H1 (cell line): ENCODE data around the gene IQCH. TPM values are rescaled to one million over a fixed set of nuclear protein-coding genes. Genes with fewer than 3 reads are reported as not detected.

Experiments
- CTCF ChIA-PET: fragments of 300-600 bp; sonication (Branson Sonifier 250); formaldehyde crosslinking; loops from one replicate; lab custom pipeline; 2021; ENCODE audit not compliant: partially characterized antibody; lab: Charles Lee
- POLR2A ChIA-PET: fragments of 300-600 bp; sonication (Branson Sonifier 250); formaldehyde crosslinking; loops from one replicate; lab custom pipeline; 2021; ENCODE audit warnings: inconsistent platforms; ENCODE audit not compliant: partially characterized antibody; lab: Charles Lee
- DNase-seq, 2 experiments: peaks; one replicate each; pipeline versions ENCODE4 v3.0.0 to v3.0.0-alpha.2; 2010 to 2022; ENCODE audit warnings: low spot score in 2 of 2, low read depth in 1 of 2, mixed read lengths in 1 of 2
- FAIRE-seq: peaks from 2 replicates; lab custom pipeline; 2011; peaks lifted over from hg19 to GRCh38; lab: Jason Lieb, UNC
- H2AFZ ChIP-seq: 2 replicates; pipeline ENCODE4 v1.8.1; 2012; ENCODE audit warnings: low read length, inconsistent platforms
- H2AK5ac ChIP-seq: 2 replicates; pipeline ENCODE4 v1.6.1; 2013; ENCODE audit warnings: low read depth, low read length
- H2BK120ac ChIP-seq: replicated peaks from 2 replicates; pipeline ENCODE3; 2013; ENCODE audit warnings: low read depth, low read length, inconsistent platforms
- H2BK12ac ChIP-seq: 2 replicates; pipeline ENCODE4 v1.6.1; 2013; ENCODE audit warnings: low read depth, low read length
- H2BK15ac ChIP-seq: 2 replicates; pipeline ENCODE4 v1.6.1; 2013; ENCODE audit warnings: low read length
- H2BK20ac ChIP-seq: 2 replicates; pipeline ENCODE4 v1.6.1; 2013; ENCODE audit warnings: low read length
- H2BK5ac ChIP-seq: 2 replicates; pipeline ENCODE4 v1.6.1; 2013; ENCODE audit warnings: low read depth, low read length
- H3K14ac ChIP-seq: 2 replicates; pipeline ENCODE4 v1.6.1; 2013; ENCODE audit warnings: inconsistent platforms; ENCODE audit not compliant: insufficient read length
- H3K18ac ChIP-seq: 2 replicates; pipeline ENCODE4 v1.6.1; 2013; ENCODE audit warnings: low read length; ENCODE audit errors: extremely low read depth
- H3K23ac ChIP-seq: 2 replicates; pipeline ENCODE4 v1.6.1; 2013; ENCODE audit warnings: inconsistent platforms; ENCODE audit not compliant: insufficient read length
- H3K23me2 ChIP-seq: 2 replicates; pipeline ENCODE4 v1.6.1; 2013; ENCODE audit warnings: low read depth, low read length
- H3K27ac ChIP-seq: 2 replicates; pipeline ENCODE4 v1.6.1; 2011; ENCODE audit warnings: low read depth, low read length, inconsistent platforms
- H3K27me3 ChIP-seq, 4 experiments: replicated peaks in 1 of 4; 1 replicate in 1 of 4; 2 replicates in 3 of 4; pipeline versions ENCODE4 v1.6.1 to v1.8.1; 2011 to 2013; ENCODE audit warnings: low read length in 3 of 4, mild to moderate bottlenecking in 3 of 4, inconsistent platforms in 2 of 4, mixed read lengths in 2 of 4, moderate library complexity in 1 of 4; ENCODE audit not compliant: control insufficient read depth in 3 of 4, insufficient read depth in 3 of 4; ENCODE audit errors: extremely low read depth in 1 of 4
- H3K36me3 ChIP-seq, 4 experiments: 2 replicates each; pipeline versions ENCODE4 v1.6.1 to v1.8.1; 2011 to 2013; ENCODE audit warnings: mild to moderate bottlenecking in 4 of 4, low read length in 3 of 4, moderate library complexity in 2 of 4, control low read depth in 1 of 4, inconsistent platforms in 1 of 4; ENCODE audit not compliant: insufficient read depth in 4 of 4, control insufficient read depth in 2 of 4
- H3K4ac ChIP-seq: replicated peaks from 2 replicates; pipeline ENCODE3; 2013; ENCODE audit warnings: low read length, low read depth, mixed read lengths, inconsistent platforms; ENCODE audit not compliant: insufficient read length
- H3K4me1 ChIP-seq, 4 experiments: replicated peaks in 1 of 4; 1 replicate in 1 of 4; 2 replicates in 3 of 4; pipeline versions ENCODE4 v1.6.1 to v1.8.1; 2011 to 2013; ENCODE audit warnings: low read length in 3 of 4, inconsistent platforms in 2 of 4, mixed read lengths in 1 of 4; ENCODE audit not compliant: insufficient read depth in 4 of 4, control insufficient read depth in 3 of 4
- H3K4me2 ChIP-seq, 2 experiments: 2 replicates each; pipeline versions ENCODE4 v1.6.1 to v1.8.1; 2011 to 2013; ENCODE audit warnings: low read depth in 2 of 2, low read length in 2 of 2, control low read depth in 1 of 2, inconsistent platforms in 1 of 2, mild to moderate bottlenecking in 1 of 2; ENCODE audit not compliant: insufficient read depth in 1 of 2
- H3K4me3 ChIP-seq, 4 experiments: fragments of 200-600, 300-600 bp in 1 of 4; sonication (generic), shearing (Covaris generic), sonication (Bioruptor Twin) in 1 of 4; 2 replicates each; pipeline versions ENCODE4 v1.5.1 to v1.8.1; 2011 to 2016; ENCODE audit warnings: low read length in 4 of 4, low read depth in 3 of 4, control low read depth in 2 of 4, inconsistent platforms in 2 of 4, mild to moderate bottlenecking in 2 of 4, mixed read lengths in 1 of 4, moderate library complexity in 1 of 4; ENCODE audit not compliant: insufficient read depth in 2 of 4; ENCODE audit errors: extremely low read depth in 1 of 4
- H3K56ac ChIP-seq: replicated peaks from 2 replicates; pipeline ENCODE3; 2013; ENCODE audit warnings: low read depth, mild to moderate bottlenecking, mixed read lengths, low read length, inconsistent platforms; ENCODE audit not compliant: insufficient read length
- H3K79me1 ChIP-seq: 2 replicates; pipeline ENCODE4 v1.6.1; 2013; ENCODE audit warnings: low read depth, low read length, control low read depth
- H3K79me2 ChIP-seq, 2 experiments: 2 replicates each; pipeline versions ENCODE4 v1.6.1 to v1.8.1; 2012 to 2013; ENCODE audit warnings: low read length in 2 of 2, mild to moderate bottlenecking in 2 of 2, inconsistent platforms in 1 of 2; ENCODE audit not compliant: insufficient read depth in 2 of 2, control insufficient read depth in 1 of 2
- H3K9ac ChIP-seq, 4 experiments: replicated peaks in 1 of 4; 1 replicate in 1 of 4; 2 replicates in 3 of 4; pipeline versions ENCODE4 v1.6.1 to v1.8.1; 2011 to 2013; ENCODE audit warnings: low read depth in 3 of 4, low read length in 3 of 4, control low read depth in 2 of 4, mild to moderate bottlenecking in 2 of 4, moderate library complexity in 2 of 4, inconsistent platforms in 1 of 4; ENCODE audit errors: extremely low read depth in 1 of 4
- H3K9me3 ChIP-seq, 2 experiments: 2 replicates each; pipeline versions ENCODE4 v1.6.1 to v1.8.1; 2012 to 2013; ENCODE audit warnings: mild to moderate bottlenecking in 2 of 2, moderate library complexity in 2 of 2, control low read depth in 1 of 2, inconsistent platforms in 1 of 2, low read depth in 1 of 2, low read length in 1 of 2, mixed read lengths in 1 of 2; ENCODE audit not compliant: insufficient read depth in 2 of 2
- H4K20me1 ChIP-seq, 2 experiments: replicated peaks in 1 of 2; 2 replicates each; pipeline versions ENCODE3 to v1.8.1; 2011 to 2013; ENCODE audit warnings: inconsistent platforms in 2 of 2, low read length in 2 of 2, mild to moderate bottlenecking in 1 of 2; ENCODE audit not compliant: insufficient read depth in 2 of 2, control insufficient read depth in 1 of 2
- H4K5ac ChIP-seq: 2 replicates; pipeline ENCODE4 v1.6.1; 2013; ENCODE audit warnings: low read length, low read depth, mixed read lengths, inconsistent platforms; ENCODE audit not compliant: insufficient read length
- H4K8ac ChIP-seq: 2 replicates; pipeline ENCODE4 v1.8.0; 2013; ENCODE audit warnings: mild to moderate bottlenecking, moderate library complexity, low read length, inconsistent platforms; ENCODE audit not compliant: insufficient read depth; ENCODE audit errors: extremely low read depth
- H4K91ac ChIP-seq: replicated peaks from 2 replicates; pipeline ENCODE3; 2013; ENCODE audit warnings: low read length, mixed read lengths, inconsistent platforms; ENCODE audit not compliant: insufficient read length
- ASH2L ChIP-seq: fragments of 200-600, 300-600 bp; sonication (generic); IDR thresholded peaks from one replicate; pipeline ENCODE4 v1.7.1; 2017; ENCODE audit warnings: low read length
- ATF3 ChIP-seq: IDR thresholded peaks from 2 replicates; pipeline ENCODE4 v1.6.1; 2011; ENCODE audit warnings: low read depth, mild to moderate bottlenecking, low read length; ENCODE audit not compliant: insufficient read depth
- CBX5 ChIP-seq: fragments of 300-800, 300-1000 bp; sonication (generic); IDR thresholded peaks from 2 replicates; pipeline ENCODE4 v1.7.1; 2016; ENCODE audit warnings: antibody characterized with exemption, low read length, low read depth
- CBX8 ChIP-seq: fragments of 300-800, 300-1000 bp; sonication (generic); IDR thresholded peaks from 2 replicates; pipeline ENCODE4 v1.7.1; 2016; ENCODE audit warnings: low read depth, low read length, borderline replicate concordance
- E2F6 ChIP-seq: IDR thresholded peaks from 2 replicates; pipeline ENCODE4 v1.6.1; 2012; ENCODE audit warnings: inconsistent platforms
- FOSL1 ChIP-seq: IDR thresholded peaks from 2 replicates; pipeline ENCODE4 v1.6.1; 2011; ENCODE audit warnings: mild to moderate bottlenecking, low read depth, low read length, moderate library complexity; ENCODE audit not compliant: insufficient read depth
- GABPA ChIP-seq: IDR thresholded peaks from 2 replicates; pipeline ENCODE4 v1.6.1; 2011; ENCODE audit warnings: mild to moderate bottlenecking, low read length, moderate library complexity, borderline replicate concordance; ENCODE audit not compliant: insufficient read depth
- GTF2F1 ChIP-seq: IDR thresholded peaks from 2 replicates; pipeline ENCODE4 v1.6.1; 2012; ENCODE audit warnings: low read depth, low read length, improper control_type of control experiment, borderline replicate concordance
- JUND ChIP-seq: IDR thresholded peaks from 2 replicates; pipeline ENCODE4 v1.6.1; 2011; ENCODE audit warnings: mild to moderate bottlenecking, improper control_type of control experiment, low read length
- KDM1A ChIP-seq: fragments of 200-600, 300-600 bp; sonication (generic); IDR thresholded peaks from 2 replicates; pipeline ENCODE4 v1.7.1; 2016; ENCODE audit warnings: mild to moderate bottlenecking, low read length, borderline replicate concordance
- PHF8 ChIP-seq: fragments of 200-600 bp; sonication (generic); conservative IDR thresholded peaks from 2 replicates; pipeline ENCODE4 v1.7.1; 2012; ENCODE audit warnings: low read depth, mild to moderate bottlenecking, inconsistent platforms, low read length, moderate library complexity
- RBBP5 ChIP-seq: IDR thresholded peaks from 2 replicates; pipeline ENCODE4 v1.7.1; 2012; ENCODE audit warnings: low read depth, mild to moderate bottlenecking, inconsistent platforms, low read length, moderate library complexity, borderline replicate concordance
- RFX5 ChIP-seq: IDR thresholded peaks from 2 replicates; pipeline ENCODE4 v1.6.1; 2011; ENCODE audit warnings: low read depth, low read length, improper control_type of control experiment, borderline replicate concordance
- TBP ChIP-seq: IDR thresholded peaks from 2 replicates; pipeline ENCODE4 v1.6.1; 2011; ENCODE audit warnings: low read depth, low read length, improper control_type of control experiment
- WGBS, 2 experiments: shearing (Covaris generic) in 1 of 2; methylation state at CpG; one replicate each; pipeline versions ENCODE4 v1.1.6 to v1.1.7; 2013 to 2015; ENCODE audit warnings: low lambda C conversion rate in 2 of 2, mixed read lengths in 2 of 2, inconsistent platforms in 1 of 2, low coverage in 1 of 2, missing lambda C conversion rate in 1 of 2; ENCODE audit not compliant: insufficient replicate concordance in 2 of 2, insufficient coverage in 1 of 2, insufficient read length in 1 of 2; ENCODE audit errors: extremely low coverage in 1 of 2, missing lambda C conversion rate in 1 of 2; 5-methylcytosine and 5-hydroxymethylcytosine counted together
- polyA plus RNA-seq, 7 experiments: library from polyadenylated mRNA; depleted of rRNA in 3 of 7; stranded (reverse) in 5 of 7; unstranded in 2 of 7; fragments of >200 nt in 5 of 7; fragments of 200-250 nt in 2 of 7; gene quantifications; 1 replicate in 5 of 7; 2 replicates in 1 of 7; 4 replicates in 1 of 7; pipeline versions ENCODE4 v1.2.1 to v1.2.3, GENCODE V29; 2011 to 2013; ENCODE audit warnings: missing spikeins in 2 of 7, mixed read lengths in 2 of 7
- total RNA-seq: library from RNA; stranded (reverse); fragmentation: NEBNext Ultra II Directional; extraction: Animal tissue kit (Norgen Biotek cat#: 25700); gene quantifications from 2 replicates; pipeline ENCODE4 v1.2.1, GENCODE V29; 2021

The IQCH gene
- total and polyA plus RNA-seq, 2 of the 8 experiments (the other 6 are each of a cell fraction or from before 2014, with no cell fraction given), result 0.60 to 1.9 TPM

- FAIRE-seq, result no peak
- no peak overlapping the region for H3K23ac ChIP-seq
- no peak for TF ChIP-seq ASH2L
- TF ChIP-seq E2F6, result no peak
- no peak for TF ChIP-seq ATF3
- TF ChIP-seq PHF8, result no peak
- no peak for TF ChIP-seq GABPA
- TF ChIP-seq RFX5, result no peak
- no peak for TF ChIP-seq GTF2F1
- TF ChIP-seq CBX5, result no peak
- TF ChIP-seq CBX8, result no peak
- TF ChIP-seq TBP, result no peak
- no peak for TF ChIP-seq KDM1A
- TF ChIP-seq FOSL1, result no peak
- no peak for TF ChIP-seq JUND
- TF ChIP-seq RBBP5, result no peak
Measured at GRCh38 chr15:67225336-67225735, 29.2 kb upstream of the IQCH start.

More at GRCh38 chr15:67225336-67225735, 29.2 kb upstream of the IQCH start:
- Histone ChIP-seq H2BK15ac (no peak overlapping the region), H4K8ac (no peak overlapping the region), H4K91ac (no peak overlapping the region), H3K27ac (no peak overlapping the region), H3K4me2 (no peak overlapping the region), H2AFZ (no peak overlapping the region), H2BK120ac (no peak overlapping the region), H3K18ac (no peak overlapping the region), H3K79me1 (no peaks in the 10 kb centered on the region), H3K4me3 (no peak overlapping the region), H2BK20ac (no peak overlapping the region), H4K5ac (no peak overlapping the region), H3K23me2 (no peaks in the 10 kb centered on the region; the same call in 1 of the 2 replicates), H2BK5ac (no peak overlapping the region), H3K9ac (no peak overlapping the region), H2BK12ac (no peak overlapping the region), H3K27me3 (no peaks in the 10 kb centered on the region), H3K9me3 (no peaks in the 10 kb centered on the region), H3K14ac (no peak overlapping the region), H3K56ac (no peak overlapping the region), H3K36me3 (peaks cover 2 to 3% (median 3%) of the 10 kb centered on the region in 4 experiments; a peak in 3 of 8 replicates), H3K79me2 (no peaks in the 10 kb centered on the region), H3K4me1 (no peaks in the 10 kb centered on the region), H3K4ac (no peak overlapping the region), H2AK5ac (no peak overlapping the region), H4K20me1 (no peaks in the 10 kb centered on the region)
- ChIA-PET CTCF (no interaction called here), POLR2A (no interaction called here)
- 92% methylated on average over 2 of the region's 2 CpGs; no CpG with 5 or more reads in 1 of the 2 experiments for WGBS, 2 experiments
- DNase-seq, result no peak
